SK-N-SH (cell line): ENCODE data around the gene C17orf75. TPM values are rescaled to one million over a fixed set of nuclear protein-coding genes. Genes with fewer than 3 reads are reported as not detected.

ENCODE experiments used
- CTCF ChIA-PET: fragments of 300-600, 350-600 bp; formaldehyde crosslinking; extraction: SDS; loops from one replicate; lab custom pipeline; 2021; lab: Yijun Ruan, JAX
- POLR2A ChIA-PET: fragments of 350-600 bp; sonication (Branson Sonifier 250); formaldehyde crosslinking; extraction: SDS; loops from one replicate; lab custom pipeline; 2020; ENCODE audit warnings: antibody characterized with exemption, inconsistent platforms; lab: Yijun Ruan, JAX
- DNase-seq: peaks from one replicate; pipeline ENCODE4 v3.0.0; 2012
- H2AFZ ChIP-seq: fragments of 200-600 bp; sonication (generic); 2 replicates; pipeline ENCODE4 v1.8.1; 2016; ENCODE audit warnings: antibody characterized with exemption, mild to moderate bottlenecking, low read depth
- H3F3A ChIP-seq: fragments of 200-600 bp; sonication (generic); replicated peaks from 2 replicates; pipeline ENCODE3; 2016; ENCODE audit warnings: antibody characterized with exemption, mild to moderate bottlenecking; ENCODE audit not compliant: insufficient read depth
- H3K27ac ChIP-seq, 2 experiments: fragments of 200-500 bp in 1 of 2; fragments of 200-600 bp in 1 of 2; sonication (Bioruptor generic) in 1 of 2; sonication (generic), shearing (Covaris generic) in 1 of 2; 2 replicates each; pipeline versions ENCODE4 v1.5.1 to v1.6.1; 2014 to 2016; ENCODE audit warnings: low read depth in 2 of 2, inconsistent platforms in 1 of 2, low read length in 1 of 2, mild to moderate bottlenecking in 1 of 2, mixed read lengths in 1 of 2
- H3K27me3 ChIP-seq: fragments of 200-600 bp; sonication (generic), shearing (Covaris generic); 2 replicates; pipeline ENCODE4 v1.6.1; 2016; ENCODE audit warnings: mixed run types; ENCODE audit not compliant: insufficient read depth
- H3K36me3 ChIP-seq, 2 experiments: fragments of 200-500 bp in 1 of 2; fragments of 200-600 bp in 1 of 2; sonication (Bioruptor generic) in 1 of 2; sonication (generic) in 1 of 2; replicated peaks in 1 of 2; 2 replicates each; pipeline versions ENCODE3 to v1.5.1; 2014 to 2016; ENCODE audit warnings: low read length in 1 of 2, mild to moderate bottlenecking in 1 of 2; ENCODE audit not compliant: insufficient read depth in 2 of 2, control insufficient read depth in 1 of 2
- H3K4me1 ChIP-seq, 2 experiments: fragments of 200-500 bp in 1 of 2; fragments of 200-600 bp in 1 of 2; sonication (Bioruptor generic) in 1 of 2; sonication (generic), shearing (Covaris generic) in 1 of 2; 2 replicates each; pipeline versions ENCODE4 v1.5.1 to v1.6.1; 2014 to 2016; ENCODE audit warnings: low read depth in 1 of 2, low read length in 1 of 2, mixed run types in 1 of 2; ENCODE audit not compliant: insufficient read depth in 2 of 2, control insufficient read depth in 1 of 2
- H3K4me2 ChIP-seq: fragments of 200-600 bp; sonication (generic), shearing (Covaris generic); 2 replicates; pipeline ENCODE4 v1.6.1; 2017; ENCODE audit warnings: mixed run types
- H3K4me3 ChIP-seq, 2 experiments: fragments of 200-500 bp in 1 of 2; fragments of 200-600 bp in 1 of 2; sonication (Bioruptor generic) in 1 of 2; sonication (generic), shearing (Covaris generic) in 1 of 2; 2 replicates each; pipeline versions ENCODE4 v1.5.1 to v1.8.1; 2014 to 2016; ENCODE audit warnings: low read depth in 2 of 2, inconsistent platforms in 1 of 2, low read length in 1 of 2, mild to moderate bottlenecking in 1 of 2, mixed read lengths in 1 of 2, moderate library complexity in 1 of 2
- H3K79me2 ChIP-seq: fragments of 200-600 bp; sonication (generic); 2 replicates; pipeline ENCODE4 v1.8.1; 2017; ENCODE audit warnings: mild to moderate bottlenecking; ENCODE audit not compliant: insufficient read depth
- H3K9ac ChIP-seq: fragments of 200-600 bp; sonication (generic); 2 replicates; pipeline ENCODE4 v1.6.1; 2017; ENCODE audit warnings: mixed run types
- H3K9me2 ChIP-seq: fragments of 200-600 bp; sonication (generic); 2 replicates; pipeline ENCODE4 v1.6.1; 2017; ENCODE audit warnings: mixed run types
- H3K9me3 ChIP-seq: fragments of 200-600 bp; sonication (generic); 2 replicates; pipeline ENCODE4 v1.6.1; 2017; ENCODE audit warnings: mixed run types, mild to moderate bottlenecking, moderate library complexity
- H4K20me1 ChIP-seq: fragments of 200-600 bp; sonication (generic); 2 replicates; pipeline ENCODE4 v1.6.1; 2017; ENCODE audit warnings: mild to moderate bottlenecking, mixed run types; ENCODE audit not compliant: insufficient read depth
- CHD2 ChIP-seq: fragments of 150-350 bp; IDR thresholded peaks from 2 replicates; pipeline ENCODE4 v1.6.1; 2018; ENCODE audit warnings: low read length; ENCODE audit not compliant: partially characterized antibody
- CTCF ChIP-seq: fragments of 200-600 bp; sonication (generic); IDR thresholded peaks from 2 replicates; pipeline ENCODE4 v1.6.1; 2017; ENCODE audit warnings: antibody characterized with exemption, mild to moderate bottlenecking, moderate library complexity
- EP300 ChIP-seq, 2 experiments: IDR thresholded peaks; 2 replicates each; pipeline versions ENCODE4 v1.4.0 to v1.6.1; 2012; ENCODE audit warnings: borderline replicate concordance in 1 of 2, low read depth in 1 of 2, low read length in 1 of 2
- FOSL2 ChIP-seq: IDR thresholded peaks from 2 replicates; pipeline ENCODE4 v1.4.0; 2012; ENCODE audit warnings: low read depth, mild to moderate bottlenecking, moderate library complexity, borderline replicate concordance
- FOXJ3 ChIP-seq: sonication (generic); formaldehyde crosslinking; IDR thresholded peaks from 2 replicates; pipeline ENCODE4 v1.5.1; 2020; ENCODE audit warnings: mild to moderate bottlenecking, missing genetic modification reagents
- FOXM1 ChIP-seq: IDR thresholded peaks from 2 replicates; pipeline ENCODE4 v1.4.0; 2012; ENCODE audit warnings: low read depth, mild to moderate bottlenecking
- JUND ChIP-seq: IDR thresholded peaks from 2 replicates; pipeline ENCODE4 v1.4.0; 2012
- MEF2A ChIP-seq: IDR thresholded peaks from 2 replicates; pipeline ENCODE4 v1.4.0; 2012; ENCODE audit warnings: low read depth, borderline replicate concordance
- MXI1 ChIP-seq: IDR thresholded peaks from 2 replicates; pipeline ENCODE4 v1.6.1; 2012; ENCODE audit warnings: mild to moderate bottlenecking, low read depth, low read length, improper control_type of control experiment
- NFIC ChIP-seq: IDR thresholded peaks from 2 replicates; pipeline ENCODE4 v1.4.0; 2012; ENCODE audit warnings: borderline replicate concordance
- NRF1 ChIP-seq: IDR thresholded peaks from 2 replicates; pipeline ENCODE4 v1.6.1; 2012; ENCODE audit warnings: low read depth, mild to moderate bottlenecking, low read length
- RAD21 ChIP-seq: IDR thresholded peaks from 2 replicates; pipeline ENCODE4 v1.6.1; 2012; ENCODE audit warnings: mild to moderate bottlenecking, low read length
- RCOR1 ChIP-seq: fragments of 150-350 bp; IDR thresholded peaks from 2 replicates; pipeline ENCODE4 v1.6.1; 2017; ENCODE audit warnings: antibody characterized with exemption, low read length
- SMC3 ChIP-seq: IDR thresholded peaks from 2 replicates; pipeline ENCODE4 v1.6.1; 2012; ENCODE audit warnings: low read depth, low read length, improper control_type of control experiment
- TAF1 ChIP-seq: IDR thresholded peaks from 2 replicates; pipeline ENCODE4 v1.6.1; 2012; ENCODE audit warnings: low read depth, mild to moderate bottlenecking, low read length, moderate library complexity, borderline replicate concordance
- TCF12 ChIP-seq: IDR thresholded peaks from 2 replicates; pipeline ENCODE4 v1.4.0; 2012
- TEAD4 ChIP-seq: IDR thresholded peaks from 2 replicates; pipeline ENCODE4 v1.4.0; 2012; ENCODE audit warnings: mild to moderate bottlenecking, borderline replicate concordance; ENCODE audit not compliant: insufficient read depth
- WGBS: methylation state at CpG from one replicate; pipeline ENCODE4 v1.1.6; 2017; ENCODE audit warnings: low lambda C conversion rate; 5-methylcytosine and 5-hydroxymethylcytosine counted together
- polyA plus RNA-seq, 3 experiments: library from polyadenylated mRNA; depleted of rRNA; stranded (reverse); fragments of >200 nt; gene quantifications; 2 replicates each; pipeline ENCODE4 v1.2.3, GENCODE V29; 2012
- TF ChIP-seq, protein P1 (sequence below): IDR thresholded peaks from 2 replicates; pipeline ENCODE4 v1.4.0; 2012; ENCODE audit warnings: low read depth
- TF ChIP-seq, protein P2 (sequence below): IDR thresholded peaks from 2 replicates; pipeline ENCODE4 v1.4.0; 2012; ENCODE audit warnings: low read depth, borderline replicate concordance
- TF ChIP-seq, protein P3 (sequence below): IDR thresholded peaks from 2 replicates; pipeline ENCODE4; 2012
- TF ChIP-seq, protein P4 (sequence below): fragments of 150-350 bp; IDR thresholded peaks from 2 replicates; pipeline ENCODE4 v1.6.1; 2016; ENCODE audit warnings: mild to moderate bottlenecking, low read depth, low read length

The C17orf75 gene
- polyA plus RNA-seq, 1 of the 3 experiments (the other 2 are of a cell fraction) = 14.2 TPM

GRCh38 chr17:32349503-32349853 lies 7.5 kb upstream of the C17orf75 start:
- Histone ChIP-seq H3K9me2 (no peaks in the 10 kb centered on the region), H3K9me3 (no peaks in the 10 kb centered on the region), H3K4me2 (peak overlapping the region; percentile 87), H3K79me2 (peaks cover 59% of the 10 kb centered on the region), H3K9ac (peak overlapping the region; percentile 100), H3F3A (peaks cover 15% of the 10 kb centered on the region), H2AFZ (peak overlapping the region; percentile 88), H3K4me3 (peak overlapping the region; percentile 78 to 95), H3K36me3 (peaks cover 6 to 28% of the 10 kb centered on the region in 2 experiments), H3K27me3 (no peaks in the 10 kb centered on the region), H3K4me1 (peaks cover 0 to 9% of the 10 kb centered on the region in 2 experiments; a peak in 2 of 4 replicates), H4K20me1 (peaks cover 37% of the 10 kb centered on the region), H3K27ac (peak overlapping the region; percentile 86 to 97)
- DNase-seq = peak; percentile 27
- TF ChIP-seq JUND = no peak
- TF ChIP-seq, protein P1, sequence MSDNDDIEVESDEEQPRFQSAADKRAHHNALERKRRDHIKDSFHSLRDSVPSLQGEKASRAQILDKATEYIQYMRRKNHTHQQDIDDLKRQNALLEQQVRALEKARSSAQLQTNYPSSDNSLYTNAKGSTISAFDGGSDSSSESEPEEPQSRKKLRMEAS = no peak
- WGBS = 11% methylated on average over 15 of the region's 15 CpGs
- ChIA-PET POLR2A (no interaction called here), CTCF (interaction anchor here (1.2 to 1.5 kb wide), 2 partner anchors 95 to 168 kb away, joined by 3 read pairs; partner anchors contain the start of gene PSMD11)

DNA sequence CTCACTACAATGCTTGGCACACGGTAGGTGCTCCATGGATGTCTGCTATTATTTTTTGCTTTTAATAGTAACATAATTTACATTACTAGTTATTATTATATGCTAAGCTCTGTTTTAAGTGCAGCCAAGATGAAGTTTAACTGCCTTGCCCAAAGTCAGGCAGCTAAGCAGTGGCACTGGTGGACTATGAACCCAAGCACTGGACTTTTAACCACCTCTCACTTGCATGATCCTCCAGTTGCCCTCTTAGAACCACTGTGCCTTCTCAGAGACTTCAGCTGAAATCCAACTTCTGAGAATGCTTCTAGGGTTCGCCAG lies 6.5 kb upstream of the C17orf75 start:
- TF ChIP-seq, protein P2, sequence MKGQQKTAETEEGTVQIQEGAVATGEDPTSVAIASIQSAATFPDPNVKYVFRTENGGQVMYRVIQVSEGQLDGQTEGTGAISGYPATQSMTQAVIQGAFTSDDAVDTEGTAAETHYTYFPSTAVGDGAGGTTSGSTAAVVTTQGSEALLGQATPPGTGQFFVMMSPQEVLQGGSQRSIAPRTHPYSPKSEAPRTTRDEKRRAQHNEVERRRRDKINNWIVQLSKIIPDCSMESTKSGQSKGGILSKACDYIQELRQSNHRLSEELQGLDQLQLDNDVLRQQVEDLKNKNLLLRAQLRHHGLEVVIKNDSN = no peak
- TF ChIP-seq FOXJ3 (CRISPR knock-in tag) = no peak
- TF ChIP-seq RAD21 = no peak
- TF ChIP-seq, protein P1 = no peak
- TF ChIP-seq EP300 (IDR thresholded peaks at IDR 0.05; ENCODE audit: borderline replicate concordance in 1 of 2, low read depth in 1 of 2, low read length in 1 of 2) = no peak
- TF ChIP-seq TAF1 = no peak
- no peak for TF ChIP-seq TEAD4
- TF ChIP-seq CHD2 = no peak
- TF ChIP-seq SMC3 = no peak
- no peak for TF ChIP-seq FOXM1
- no peak for TF ChIP-seq NFIC
- no peak for TF ChIP-seq MEF2A
- no peak for TF ChIP-seq NRF1
- no peak for TF ChIP-seq TCF12
- TF ChIP-seq, protein P3, sequence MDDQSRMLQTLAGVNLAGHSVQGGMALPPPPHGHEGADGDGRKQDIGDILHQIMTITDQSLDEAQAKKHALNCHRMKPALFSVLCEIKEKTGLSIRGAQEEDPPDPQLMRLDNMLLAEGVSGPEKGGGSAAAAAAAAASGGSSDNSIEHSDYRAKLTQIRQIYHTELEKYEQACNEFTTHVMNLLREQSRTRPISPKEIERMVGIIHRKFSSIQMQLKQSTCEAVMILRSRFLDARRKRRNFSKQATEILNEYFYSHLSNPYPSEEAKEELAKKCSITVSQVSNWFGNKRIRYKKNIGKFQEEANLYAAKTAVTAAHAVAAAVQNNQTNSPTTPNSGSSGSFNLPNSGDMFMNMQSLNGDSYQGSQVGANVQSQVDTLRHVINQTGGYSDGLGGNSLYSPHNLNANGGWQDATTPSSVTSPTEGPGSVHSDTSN = no peak
- no peak for TF ChIP-seq FOSL2
- TF ChIP-seq RCOR1 = no peak
- TF ChIP-seq CTCF = no peak
- TF ChIP-seq, protein P4, sequence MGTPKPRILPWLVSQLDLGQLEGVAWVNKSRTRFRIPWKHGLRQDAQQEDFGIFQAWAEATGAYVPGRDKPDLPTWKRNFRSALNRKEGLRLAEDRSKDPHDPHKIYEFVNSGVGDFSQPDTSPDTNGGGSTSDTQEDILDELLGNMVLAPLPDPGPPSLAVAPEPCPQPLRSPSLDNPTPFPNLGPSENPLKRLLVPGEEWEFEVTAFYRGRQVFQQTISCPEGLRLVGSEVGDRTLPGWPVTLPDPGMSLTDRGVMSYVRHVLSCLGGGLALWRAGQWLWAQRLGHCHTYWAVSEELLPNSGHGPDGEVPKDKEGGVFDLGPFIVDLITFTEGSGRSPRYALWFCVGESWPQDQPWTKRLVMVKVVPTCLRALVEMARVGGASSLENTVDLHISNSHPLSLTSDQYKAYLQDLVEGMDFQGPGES = no peak
- TF ChIP-seq MXI1 = no peak
- TF ChIP-seq, all 33 proteins: peak for 0
- H3K9me2 ChIP-seq = no peaks in the 10 kb centered on the region
- ChIA-PET CTCF (interaction anchor here (1.5 kb wide), 1 partner anchor 96 kb away, joined by 3 read pairs; the partner anchor contains the start of gene PSMD11), POLR2A (no interaction called here)
- no peak overlapping the region for H2AFZ ChIP-seq
- no peaks in the 10 kb centered on the region for H3K27me3 ChIP-seq
- peaks cover 0 to 9% of the 10 kb centered on the region in 2 experiments; a peak in 2 of 4 replicates for H3K4me1 ChIP-seq
- H3K4me2 ChIP-seq = no peak overlapping the region
- H3K4me3 ChIP-seq = no peak overlapping the region
- DNase-seq = no peak
- no peak overlapping the region for H3K9ac ChIP-seq
- H3K9me3 ChIP-seq = no peaks in the 10 kb centered on the region
- H3K79me2 ChIP-seq = peaks cover 49% of the 10 kb centered on the region
- H4K20me1 ChIP-seq = peaks cover 27% of the 10 kb centered on the region
- WGBS = 95% methylated on average over 2 of the region's 2 CpGs
- no peak overlapping the region for H3K27ac ChIP-seq
- H3K36me3 ChIP-seq = peaks cover 6 to 20% of the 10 kb centered on the region in 2 experiments
- H3F3A ChIP-seq = peaks cover 15% of the 10 kb centered on the region
